DND-41 (cell line): ENCODE data around the gene C13orf46.

Experiments used
- EZH2 ChIP-seq: IDR thresholded peaks from 3 replicates; pipeline ENCODE4 v1.6.1; 2012; ENCODE audit warnings: borderline replicate concordance, low read depth, mild to moderate bottlenecking, moderate library complexity, low read length, inconsistent platforms; ENCODE audit not compliant: severe bottlenecking
- TF ChIP-seq, protein P1 (sequence below): IDR thresholded peaks from 2 replicates; pipeline ENCODE4 v1.5.1; 2012; ENCODE audit warnings: borderline replicate concordance, low read length, moderate library complexity, mild to moderate bottlenecking; ENCODE audit not compliant: poor library complexity, severe bottlenecking; ENCODE audit errors: extremely low read depth

- TF ChIP-seq, protein P1, sequence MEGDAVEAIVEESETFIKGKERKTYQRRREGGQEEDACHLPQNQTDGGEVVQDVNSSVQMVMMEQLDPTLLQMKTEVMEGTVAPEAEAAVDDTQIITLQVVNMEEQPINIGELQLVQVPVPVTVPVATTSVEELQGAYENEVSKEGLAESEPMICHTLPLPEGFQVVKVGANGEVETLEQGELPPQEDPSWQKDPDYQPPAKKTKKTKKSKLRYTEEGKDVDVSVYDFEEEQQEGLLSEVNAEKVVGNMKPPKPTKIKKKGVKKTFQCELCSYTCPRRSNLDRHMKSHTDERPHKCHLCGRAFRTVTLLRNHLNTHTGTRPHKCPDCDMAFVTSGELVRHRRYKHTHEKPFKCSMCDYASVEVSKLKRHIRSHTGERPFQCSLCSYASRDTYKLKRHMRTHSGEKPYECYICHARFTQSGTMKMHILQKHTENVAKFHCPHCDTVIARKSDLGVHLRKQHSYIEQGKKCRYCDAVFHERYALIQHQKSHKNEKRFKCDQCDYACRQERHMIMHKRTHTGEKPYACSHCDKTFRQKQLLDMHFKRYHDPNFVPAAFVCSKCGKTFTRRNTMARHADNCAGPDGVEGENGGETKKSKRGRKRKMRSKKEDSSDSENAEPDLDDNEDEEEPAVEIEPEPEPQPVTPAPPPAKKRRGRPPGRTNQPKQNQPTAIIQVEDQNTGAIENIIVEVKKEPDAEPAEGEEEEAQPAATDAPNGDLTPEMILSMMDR, result no peak
- TF ChIP-seq EZH2, result no peak
These were observed 21.5 kb downstream of the C13orf46 start for GRCh38 chr13:113952151-113952982.
